Measurements from ENCODE around the gene DGKZ.

The DGKZ gene

DNA sequence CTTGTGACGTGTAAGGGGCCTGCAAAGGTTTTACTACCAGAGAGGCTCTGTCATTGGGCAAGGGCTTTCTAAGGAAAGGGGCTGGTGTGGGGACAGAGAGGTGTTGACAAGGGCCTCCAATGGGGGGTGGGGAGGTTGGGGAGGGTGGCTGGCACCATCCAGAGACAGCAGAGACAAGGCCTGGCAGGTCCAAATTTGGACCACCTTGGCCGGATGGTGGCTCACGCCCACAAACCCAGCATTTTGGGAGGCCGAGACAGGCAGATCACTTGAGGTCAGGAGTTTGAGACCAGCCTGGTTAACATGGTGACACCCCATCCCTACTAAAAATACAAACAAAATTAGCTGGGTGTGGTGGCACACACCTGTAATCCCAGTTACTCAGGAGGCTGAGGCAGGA is 46.5 kb downstream of the DGKZ start:
- no peak for DNase-seq (ENCODE audit: low read depth)

DNA sequence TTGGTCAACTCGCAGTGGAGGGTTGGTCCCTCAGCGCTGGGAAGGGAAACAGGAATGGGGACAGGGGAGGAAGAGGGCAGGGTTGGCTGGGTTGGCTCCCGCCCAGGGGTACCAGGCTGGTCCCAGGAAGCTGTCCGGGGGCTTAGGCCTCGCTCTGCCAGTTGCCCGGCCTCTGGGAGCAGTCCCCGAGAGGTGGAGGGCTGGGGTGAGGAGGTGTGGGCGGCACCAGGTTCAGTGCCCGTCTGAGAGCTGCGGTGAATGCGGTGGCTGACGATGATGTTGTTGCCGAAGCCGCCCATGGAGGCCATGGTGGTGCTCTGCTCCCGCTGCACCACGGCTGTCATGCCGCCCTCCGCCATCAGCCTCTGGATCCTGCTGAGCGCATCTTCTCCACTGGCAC is 50.3 kb downstream of the DGKZ start:
- no peak for DNase-seq (ENCODE audit: low read depth)

DNA sequence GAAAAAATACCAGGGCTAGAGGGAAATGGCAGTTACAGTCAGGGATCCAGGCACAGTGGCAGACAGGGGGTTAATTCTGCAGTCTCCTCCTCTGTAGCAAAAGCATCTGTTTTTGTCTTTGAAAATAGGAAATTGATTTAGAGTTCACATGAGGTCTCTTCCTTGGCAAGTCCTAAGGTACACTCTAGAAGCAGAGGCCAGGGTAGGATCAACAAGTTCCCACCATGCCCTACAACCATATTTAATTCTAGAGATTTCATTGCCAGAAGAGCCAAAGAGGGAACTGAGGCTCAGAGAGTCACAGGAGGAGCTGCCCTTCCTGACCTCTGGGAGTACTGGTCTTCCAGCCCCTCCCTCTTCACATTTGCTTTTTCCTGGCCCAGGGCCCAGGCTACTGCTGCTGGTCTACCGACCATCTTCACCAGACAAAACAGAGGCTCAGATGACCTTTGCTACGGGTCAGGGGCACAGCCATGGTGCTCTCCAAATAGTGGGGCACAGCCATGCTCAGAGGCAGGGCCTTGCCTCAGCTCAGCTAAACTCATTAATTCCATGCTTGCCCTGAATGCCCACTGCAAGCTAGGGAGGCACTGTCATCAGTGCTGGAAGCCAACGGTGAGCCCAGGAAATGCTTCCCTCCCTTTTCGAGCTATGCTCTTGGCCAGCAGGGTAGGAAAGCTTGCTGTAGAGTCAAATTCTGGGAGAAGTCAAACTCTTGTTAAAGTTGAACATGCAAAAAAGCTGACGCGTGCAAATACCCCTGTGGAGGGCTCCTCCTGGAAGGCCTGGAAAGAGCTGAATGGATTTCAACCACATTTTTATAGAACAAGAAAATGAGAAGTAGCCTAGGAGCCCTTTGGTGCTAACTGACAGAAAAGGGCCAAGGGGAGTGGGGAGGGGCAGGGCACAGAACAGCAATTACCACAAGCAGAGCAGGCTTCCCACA is 56.0 kb downstream of the DGKZ start:
- no peak for DNase-seq (ENCODE audit: low read depth)

DNA sequence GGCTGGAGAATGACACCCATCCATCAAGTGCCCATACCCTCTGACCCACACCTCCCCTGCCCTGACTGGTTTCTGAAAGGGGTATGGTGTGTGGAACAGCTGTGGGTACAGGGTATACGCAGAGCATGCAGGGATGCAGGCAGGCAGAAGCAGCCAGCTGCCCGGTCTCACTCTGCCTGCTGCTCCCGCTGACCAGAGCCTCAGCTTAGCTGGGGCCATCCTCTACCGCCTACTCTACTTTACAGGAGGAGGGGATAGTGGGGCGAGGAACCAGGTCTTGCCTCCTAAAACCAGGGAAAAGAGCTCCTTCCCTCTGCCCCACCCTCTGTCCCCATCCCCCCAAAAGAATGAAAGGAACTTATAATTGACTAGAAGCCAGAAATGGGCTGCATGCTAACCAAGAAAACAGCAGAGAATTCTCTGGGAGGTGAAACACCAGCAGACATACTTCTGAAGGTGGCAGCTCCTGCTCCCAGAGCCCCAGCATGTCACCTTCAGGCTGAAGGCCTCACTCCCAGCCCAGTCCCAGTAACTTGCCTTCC is 57.3 kb downstream of the DGKZ start:
- no peak for DNase-seq (ENCODE audit: low read depth)

DNA sequence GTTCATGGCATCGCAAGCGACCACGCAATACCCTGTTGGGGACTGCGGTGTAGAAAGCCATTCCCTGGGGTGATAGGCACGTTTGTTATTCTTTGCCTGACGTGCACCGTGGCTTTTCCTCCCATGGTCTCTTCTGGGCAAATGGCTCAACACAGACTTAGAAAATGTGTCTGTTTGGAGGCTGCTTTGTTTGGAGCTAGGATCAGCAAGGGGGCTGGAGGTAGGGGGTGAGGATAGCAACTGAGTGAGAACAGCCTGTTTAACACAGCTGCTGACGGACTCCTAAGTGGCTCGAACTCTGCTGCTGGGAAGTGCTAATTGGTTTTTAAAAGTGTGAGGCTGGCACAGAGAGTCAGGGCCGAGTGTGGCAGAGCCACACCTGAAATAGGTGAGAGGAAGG is 60.4 kb downstream of the DGKZ start:
- no peak for DNase-seq (ENCODE audit: low read depth)

DNA sequence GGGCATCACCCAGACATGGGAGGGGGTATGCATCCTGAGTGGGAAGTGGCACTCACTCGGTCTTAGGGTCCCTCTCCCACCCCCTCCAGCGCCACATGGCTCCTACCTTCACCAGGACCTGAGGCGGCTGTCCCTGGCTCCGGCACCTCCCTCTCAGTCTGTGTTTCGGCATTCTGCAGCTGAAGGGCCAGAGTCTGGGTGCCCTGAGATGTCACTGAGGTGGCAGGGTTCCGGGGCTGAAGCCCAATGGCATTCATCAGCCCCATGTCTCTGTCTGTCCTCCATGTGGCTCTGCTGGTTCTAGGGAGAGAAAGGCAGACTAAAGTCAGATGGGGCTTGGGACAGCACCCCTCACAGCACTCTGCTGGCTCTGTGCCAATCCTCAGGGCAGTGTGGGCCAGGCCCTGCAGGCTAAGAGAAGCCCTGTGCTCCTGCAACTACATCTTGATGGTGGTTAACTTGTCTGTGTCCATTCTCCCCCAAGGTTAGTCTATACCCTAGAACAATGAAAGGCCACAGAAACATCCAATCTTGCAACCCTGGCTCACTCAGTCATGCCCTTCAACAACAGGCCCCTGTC is 61.2 kb downstream of the DGKZ start:
- DNase-seq (ENCODE audit: low read depth) = no peak

DNA sequence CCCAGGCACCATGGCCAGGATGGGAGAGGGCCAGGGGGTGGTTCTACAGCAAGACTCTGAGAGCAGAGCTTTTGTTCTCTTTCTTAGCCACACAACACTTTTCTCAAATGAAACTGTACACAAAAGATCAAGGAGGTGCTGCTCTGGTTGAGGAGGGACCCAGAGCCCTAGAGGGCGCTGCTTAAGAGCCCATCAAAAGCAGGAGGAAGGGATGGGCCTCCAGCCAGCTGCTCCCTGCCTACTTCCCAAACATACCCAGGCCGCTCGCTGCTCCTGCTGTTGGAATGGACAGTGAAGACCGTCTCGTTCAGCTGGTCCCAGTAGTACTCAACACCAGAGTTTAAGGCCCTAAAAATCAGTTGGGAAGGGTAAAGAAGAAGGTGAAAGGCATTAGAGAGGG is 62.8 kb downstream of the DGKZ start:
- DNase-seq (ENCODE audit: low read depth) = no peak

DNA sequence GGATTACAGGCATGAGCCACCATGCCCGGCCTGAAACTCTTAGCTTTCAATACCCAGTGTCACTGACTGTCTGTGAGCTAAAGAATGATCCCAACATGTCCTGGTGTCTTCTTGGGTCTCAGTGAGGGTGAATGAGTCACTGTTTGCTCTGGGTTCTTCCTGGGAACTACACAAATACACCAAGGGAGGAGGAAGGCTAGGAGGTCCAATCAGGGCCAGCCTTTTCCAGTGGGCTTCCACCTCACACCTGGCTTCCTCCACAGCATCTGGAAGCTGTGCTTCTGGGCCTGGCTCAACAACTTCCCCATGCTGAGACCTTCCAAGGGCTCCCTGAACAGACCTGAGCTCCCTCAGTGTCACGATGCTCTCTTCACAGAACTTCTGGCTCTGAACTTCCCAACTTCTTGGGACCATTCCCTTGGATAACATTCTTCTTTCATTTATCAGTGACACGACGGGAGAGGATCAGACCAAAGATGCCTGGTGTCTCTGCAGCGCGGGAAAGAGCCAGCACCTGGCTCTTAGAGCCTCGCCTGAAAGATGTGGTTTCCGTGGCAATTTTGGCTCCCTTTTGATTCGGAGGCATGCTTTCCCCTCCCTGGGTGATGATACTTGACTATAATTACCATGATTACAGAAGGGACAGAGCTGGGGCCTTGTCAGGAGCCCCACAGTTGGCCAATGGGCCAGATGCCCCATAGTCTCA is 66.7 kb downstream of the DGKZ start:
- DNase-seq (ENCODE audit: low read depth) = no peak

DNA sequence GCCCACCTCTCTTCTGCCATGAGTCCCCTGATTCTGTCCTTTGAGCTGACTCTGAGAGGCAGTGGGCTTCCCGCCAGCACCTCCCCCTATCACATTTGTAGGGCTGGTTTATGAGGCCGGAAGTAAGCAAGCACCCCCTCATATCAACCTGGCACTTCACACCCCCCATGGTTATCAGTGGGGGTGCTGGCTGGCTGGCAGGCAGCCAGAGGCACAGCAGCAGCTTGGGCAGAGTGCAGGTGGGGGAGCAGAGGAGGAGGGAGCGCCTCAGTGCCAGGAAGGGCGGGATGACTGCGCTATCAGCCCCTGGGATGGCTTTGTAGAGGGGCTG is 67.2 kb downstream of the DGKZ start:
- no peak for DNase-seq (ENCODE audit: low read depth)

DNA sequence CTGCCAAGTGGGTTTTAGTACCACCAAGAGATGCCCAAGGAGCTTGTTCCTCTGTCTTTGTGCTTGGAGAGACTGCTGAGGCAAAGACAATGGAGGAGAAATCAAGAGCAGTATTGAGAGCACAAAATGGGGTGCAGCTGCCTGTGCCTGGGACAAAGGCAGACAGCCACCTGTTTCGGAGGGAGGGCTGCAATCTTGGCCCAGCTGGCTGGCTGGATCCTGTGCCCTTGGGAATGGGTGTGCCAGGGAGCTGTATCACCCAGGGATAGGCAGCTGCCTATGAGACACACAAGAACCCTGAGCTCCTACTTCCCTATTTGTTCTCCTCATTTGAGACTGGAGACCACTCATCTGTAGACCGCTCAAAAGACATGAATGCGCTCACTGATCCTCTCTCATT is 67.6 kb downstream of the DGKZ start:
- no peak for DNase-seq (ENCODE audit: low read depth)

DNA sequence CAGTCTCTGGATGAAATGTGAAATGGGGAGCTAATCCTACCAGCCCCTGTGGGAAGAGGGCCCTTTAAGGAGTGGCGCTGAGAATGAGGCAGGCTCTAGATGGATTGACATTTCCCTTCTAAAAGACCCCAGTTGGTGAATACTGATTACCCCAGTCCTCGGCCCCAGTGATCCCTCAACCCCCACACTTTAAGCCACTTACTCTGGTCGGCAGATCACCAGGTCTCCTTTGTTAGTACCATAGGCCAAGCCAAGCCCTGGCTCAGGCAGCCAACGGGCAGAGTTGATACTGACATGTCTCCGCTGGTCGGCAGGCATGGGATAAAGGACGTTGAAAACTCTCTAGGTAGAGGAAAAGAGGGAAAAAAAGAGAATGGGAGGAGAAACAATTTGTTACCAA is 70.4 kb downstream of the DGKZ start:
- DNase-seq (ENCODE audit: low read depth) = no peak

DNA sequence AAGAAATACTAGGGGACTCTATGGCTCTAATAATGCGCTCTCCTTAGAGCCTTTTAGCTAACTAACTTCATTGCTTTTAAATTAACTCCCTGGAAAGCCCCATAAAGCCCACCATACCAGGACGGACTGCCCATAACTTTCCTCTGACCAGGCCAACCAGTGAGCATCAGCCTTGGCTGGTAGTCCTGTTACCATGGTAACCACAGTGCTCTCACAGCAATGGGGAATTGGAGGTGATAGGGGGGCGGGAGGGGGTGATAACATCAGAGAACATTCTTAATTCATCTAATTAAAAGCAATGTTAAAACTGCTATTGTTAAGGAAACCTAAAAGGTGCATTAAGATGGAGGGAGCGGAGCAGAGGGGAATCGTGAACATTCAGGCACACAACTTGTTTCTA is 71.5 kb downstream of the DGKZ start:
- DNase-seq (ENCODE audit: low read depth) = no peak

DNA sequence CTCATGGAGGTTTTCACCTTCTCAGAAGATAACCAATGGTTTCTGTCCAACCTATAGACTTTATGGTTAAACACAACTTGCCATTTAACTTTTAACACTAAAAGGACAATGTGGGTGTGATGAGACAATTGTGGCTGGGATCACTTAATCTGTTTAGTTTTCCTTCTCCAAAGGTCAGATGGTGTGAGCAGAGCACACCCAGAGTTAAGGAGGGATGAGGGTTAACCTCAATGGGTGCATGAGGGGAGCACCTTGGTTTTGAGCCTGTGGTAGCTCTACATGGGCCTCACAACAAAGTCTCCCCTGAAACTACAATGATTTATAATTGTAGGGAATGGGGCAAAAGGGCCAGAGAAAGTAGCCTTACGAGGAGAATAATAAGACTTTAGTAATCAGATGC is 73.2 kb downstream of the DGKZ start:
- DNase-seq (ENCODE audit: low read depth) = no peak

DNA sequence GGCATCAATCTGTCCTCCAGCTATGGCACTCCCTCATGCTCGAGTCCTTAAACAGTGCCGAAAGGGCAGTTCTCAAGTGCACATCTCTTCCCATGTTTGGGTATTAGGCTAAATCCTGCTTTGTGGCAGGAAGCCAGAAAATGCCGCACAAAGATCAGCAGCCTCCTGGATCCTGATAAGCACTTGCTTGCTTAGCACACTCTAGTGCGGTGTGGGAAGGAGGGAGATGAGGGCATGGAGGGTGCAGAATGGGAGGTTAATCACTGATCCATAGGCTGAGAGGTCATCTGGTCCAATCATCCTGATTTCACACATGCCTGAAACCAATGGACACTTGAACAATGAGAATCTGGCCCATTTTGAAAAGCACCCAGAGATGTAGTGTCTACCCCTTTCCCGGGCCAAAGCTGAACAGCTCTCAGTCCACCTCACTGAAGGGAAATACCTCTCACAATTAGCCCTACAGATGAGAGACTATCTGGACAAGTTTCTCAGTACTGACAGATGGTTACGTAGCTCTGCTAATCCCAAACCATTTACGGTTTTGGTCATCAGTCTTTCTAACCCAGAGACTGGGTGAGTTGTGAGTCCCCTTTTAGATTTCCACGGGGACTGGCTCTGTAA is 74.1 kb downstream of the DGKZ start:
- DNase-seq (ENCODE audit: low read depth) = no peak

DNA sequence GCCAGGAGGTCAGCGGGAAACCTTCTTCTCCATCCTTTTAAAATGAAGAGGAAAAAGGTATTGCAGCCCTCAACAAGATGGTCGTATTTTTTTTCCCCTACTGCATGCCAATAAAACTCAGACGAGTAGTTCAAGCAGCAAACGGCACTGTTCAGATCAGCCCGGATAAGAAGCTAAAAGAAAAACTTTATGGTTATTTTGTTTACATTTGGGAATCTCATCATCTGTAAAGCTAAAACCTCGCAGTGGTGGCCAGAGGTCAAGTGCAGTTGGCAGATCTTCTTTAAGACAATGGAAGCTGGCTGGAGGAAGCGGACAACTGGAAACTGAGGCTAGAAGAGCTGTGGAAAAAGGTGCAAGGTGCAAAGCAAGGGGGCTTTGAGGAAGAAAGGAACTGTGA is 75.3 kb downstream of the DGKZ start:
- no peak for DNase-seq (ENCODE audit: low read depth)

DNA sequence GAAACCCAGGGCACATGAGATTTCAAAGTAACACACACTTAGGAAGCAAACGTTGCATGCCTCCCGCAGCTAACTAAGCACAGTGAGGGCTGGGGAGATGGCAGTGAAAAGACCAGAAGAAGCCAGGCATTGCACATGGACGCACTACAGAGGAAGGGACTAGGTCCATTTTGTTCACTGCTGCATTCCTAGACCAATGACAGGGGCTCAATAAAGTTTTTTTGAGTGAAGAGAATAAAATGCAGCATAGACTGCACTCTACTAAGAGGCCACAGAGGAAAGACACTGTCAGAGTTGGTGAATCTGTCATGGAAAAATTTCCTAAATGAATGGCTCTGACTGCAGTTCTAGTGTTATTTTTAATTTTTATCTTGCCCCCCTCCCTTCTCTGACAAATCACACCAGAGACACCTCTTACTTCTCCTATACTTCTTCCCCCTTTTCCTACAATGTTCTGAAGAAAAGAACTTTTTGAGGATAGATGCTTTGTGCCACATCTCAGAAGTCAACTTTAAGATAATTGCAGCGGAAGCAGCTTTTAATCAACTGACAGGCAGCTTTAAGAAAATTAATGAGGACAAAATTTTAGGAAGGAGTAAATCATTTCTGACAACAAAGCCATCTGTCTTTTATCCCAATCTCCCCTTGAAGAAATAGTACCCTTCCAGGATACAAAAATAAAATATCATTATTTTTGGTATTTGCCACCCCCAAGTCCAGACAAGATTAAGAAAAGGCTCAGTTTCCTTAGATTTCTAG is 79.1 kb downstream of the DGKZ start:
- no peak for DNase-seq (ENCODE audit: low read depth)

DNA sequence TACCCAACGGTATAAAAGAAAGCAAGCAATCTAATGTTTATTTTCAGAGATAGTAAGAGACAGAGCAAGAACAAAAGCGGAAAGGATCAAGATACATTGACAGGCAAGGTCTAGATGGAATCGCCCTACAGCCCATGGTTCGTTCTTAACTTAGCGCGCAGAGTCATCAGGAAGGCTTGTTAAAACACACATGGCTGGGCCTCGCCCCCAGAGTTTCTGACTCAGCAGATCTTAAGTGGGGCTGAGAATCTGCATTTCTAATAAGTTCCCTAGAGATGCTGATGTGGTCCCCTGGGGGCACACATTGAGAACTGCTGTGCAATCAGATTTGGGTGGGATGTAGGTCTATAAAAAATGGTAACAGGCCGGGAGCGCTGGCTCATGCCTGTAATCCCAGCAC is 80.1 kb downstream of the DGKZ start:
- no peak for DNase-seq (ENCODE audit: low read depth)

DNA sequence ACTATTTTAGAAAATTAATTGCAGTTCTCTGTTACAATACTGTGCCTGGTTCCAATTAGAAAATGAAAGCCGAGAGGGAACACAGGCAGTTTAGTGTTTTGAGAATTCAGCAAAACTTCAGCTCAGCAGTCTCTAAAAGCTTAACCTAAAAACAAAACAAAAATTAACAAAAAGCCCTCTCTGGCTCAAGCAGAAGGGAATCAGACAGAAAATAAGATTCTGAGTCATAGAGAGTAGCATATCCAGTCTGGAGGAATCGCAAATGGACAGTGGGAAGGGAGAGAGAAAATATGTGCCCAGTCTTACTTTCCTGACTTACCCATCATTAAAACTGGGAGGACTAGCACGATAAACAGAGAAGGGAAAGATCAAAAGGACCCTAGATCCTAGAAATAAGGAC is 82.5 kb downstream of the DGKZ start:
- DNase-seq (ENCODE audit: low read depth) = no peak

Data from non-pigmented ciliary epithelial cell (primary cell).